Stimulated activated CD4-positive, alpha-beta T cell treated with anti-CD3 and anti-CD28 coated beads, Interleukin-2, amount 100 ng/mL, for 24 hours (primary cell): ENCODE measurements around the gene EEFSEC.

Source experiments
- DNase-seq, 2 donors: peaks; one replicate each; pipeline ENCODE4 v3.0.0-alpha.2; 2020

EEFSEC gene

DNA sequence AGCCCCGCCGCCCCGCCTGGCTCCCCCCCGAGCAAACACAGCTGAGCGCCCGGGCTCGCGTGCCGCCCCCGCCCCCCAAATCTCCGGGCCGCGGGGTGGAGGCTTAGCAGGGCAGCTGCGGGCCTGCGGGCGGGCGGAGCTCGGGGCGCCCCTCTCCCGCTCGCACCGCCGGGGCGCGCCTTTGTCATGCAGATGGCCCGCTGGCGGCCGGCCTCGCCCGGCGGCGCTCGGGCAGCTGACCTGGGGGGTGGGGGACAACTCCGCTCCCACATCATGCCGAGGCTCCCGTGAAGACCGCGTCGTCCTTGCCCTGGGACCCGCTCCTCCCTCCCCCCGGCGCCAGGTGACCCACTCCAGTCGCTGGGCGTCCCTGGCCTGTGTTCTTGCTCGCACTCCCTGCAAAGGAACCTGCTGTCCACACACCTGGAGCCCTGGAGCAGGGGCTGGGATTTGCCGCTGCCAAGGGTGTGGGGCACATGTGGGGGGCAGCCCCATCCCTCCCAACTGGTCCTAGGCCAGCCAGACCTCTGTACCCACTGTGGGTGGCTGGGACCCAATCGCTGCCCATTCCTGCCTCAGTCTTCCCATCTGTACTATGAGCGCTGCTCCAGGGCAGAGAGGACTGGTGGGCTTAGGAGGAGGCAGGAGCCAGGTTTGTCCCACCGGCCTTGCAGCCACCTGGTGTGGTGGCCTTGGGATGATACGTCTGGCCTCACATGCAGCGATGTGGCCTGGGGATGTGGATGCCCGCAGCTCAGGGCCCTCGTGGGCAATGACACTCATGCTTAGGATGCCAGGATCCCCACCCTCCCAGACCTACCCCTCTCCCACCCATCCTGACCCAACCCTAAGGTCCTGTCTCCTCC, 279.9 kb downstream of the EEFSEC start:
- DNase-seq, result no peak

DNA sequence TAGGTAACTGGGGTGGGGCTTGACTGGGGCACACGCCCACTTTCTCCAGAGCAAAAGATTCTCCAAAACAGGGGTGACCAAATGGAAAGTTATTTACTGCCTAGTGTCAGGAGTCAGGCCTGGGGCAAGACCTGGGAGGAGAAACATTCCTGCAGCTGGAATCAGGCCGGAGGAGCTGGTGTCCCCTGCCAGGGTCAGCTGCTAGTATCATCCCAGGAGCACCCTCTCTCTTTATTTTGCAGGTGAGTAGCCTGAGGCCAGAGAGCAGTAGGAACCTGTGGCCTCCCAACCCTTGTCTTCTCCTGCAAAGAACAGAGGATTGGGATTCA, 280.5 kb downstream of the EEFSEC start:
- no peak for DNase-seq

DNA sequence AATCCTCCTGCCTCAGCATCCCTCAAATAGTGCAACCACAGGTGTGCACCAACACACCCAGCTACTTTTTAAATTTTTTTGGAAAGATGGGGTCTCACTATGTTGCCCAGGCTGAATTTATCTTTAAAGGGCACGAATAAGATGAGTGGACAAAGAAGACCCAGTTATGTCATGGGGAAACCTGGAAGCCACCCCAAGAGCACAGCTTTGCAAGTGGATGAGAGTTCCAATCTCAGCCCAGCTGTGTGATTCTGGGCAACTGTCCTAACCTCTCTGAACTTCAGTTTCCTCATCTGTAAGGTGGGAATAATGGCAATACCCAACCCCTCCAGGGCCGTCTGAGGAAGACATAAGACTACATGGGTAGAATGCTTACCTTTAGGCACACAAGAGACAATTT, 281.2 kb downstream of the EEFSEC start:
- DNase-seq, result no peak

DNA sequence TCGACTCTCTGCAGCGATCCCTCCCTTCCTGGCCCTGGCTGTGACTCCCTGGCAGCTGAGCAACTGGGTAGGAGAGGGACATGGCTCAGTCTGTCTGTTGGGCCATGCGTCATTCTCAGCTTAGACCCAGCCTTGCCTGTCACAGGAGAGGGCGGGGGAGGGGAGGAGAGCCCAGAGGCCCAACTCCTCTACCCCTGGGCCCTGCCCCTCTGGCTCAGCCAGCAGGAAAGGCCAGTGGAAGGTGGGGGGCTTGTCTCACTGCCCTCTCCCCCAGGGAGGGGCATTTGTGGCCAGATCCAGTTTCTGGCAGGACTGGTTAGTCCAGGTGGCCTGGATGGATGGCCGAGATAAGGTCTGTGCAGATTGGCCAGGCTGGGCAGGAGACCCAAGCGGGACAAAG, 281.8 kb downstream of the EEFSEC start:
- DNase-seq, result no peak

DNA sequence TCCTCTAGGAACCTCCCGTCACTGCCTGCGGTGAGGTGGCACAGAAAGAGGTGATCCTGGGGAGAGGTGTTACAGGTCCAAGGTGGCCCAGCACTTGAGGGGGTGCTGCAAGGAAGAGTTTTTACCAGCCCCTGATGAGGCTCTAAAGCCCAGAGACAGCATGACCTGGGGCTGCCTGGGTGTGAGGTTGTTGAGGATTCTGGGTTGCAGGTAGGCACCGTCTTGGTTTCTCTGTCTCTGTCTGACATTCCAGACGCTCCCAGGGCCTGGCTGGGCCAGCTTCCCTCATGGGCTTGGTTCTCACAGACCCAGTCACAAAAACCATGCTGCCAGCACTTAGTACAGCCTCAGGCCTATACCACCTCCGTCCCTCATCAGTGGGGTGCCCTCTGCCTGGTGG, 282.3 kb downstream of the EEFSEC start:
- DNase-seq, result no peak

DNA sequence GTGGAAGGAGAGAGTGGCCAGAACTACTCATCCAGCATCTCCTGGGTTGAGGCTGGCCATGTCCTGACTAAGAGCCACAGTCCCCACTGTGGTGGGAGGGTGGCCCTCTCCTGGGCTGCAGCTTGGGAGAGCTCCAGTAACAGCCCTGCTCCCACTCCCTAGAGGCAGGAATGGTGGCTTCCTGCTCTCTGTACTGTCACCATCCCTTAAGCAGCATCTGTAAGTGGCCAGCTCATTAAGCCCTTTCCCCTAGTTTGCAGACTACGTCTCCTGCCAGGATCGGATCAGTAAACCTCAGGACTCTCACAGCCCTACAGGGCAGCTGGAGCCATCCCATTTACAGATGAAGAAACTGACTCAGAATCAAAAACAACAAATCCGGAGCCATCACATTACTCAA, 282.9 kb downstream of the EEFSEC start:
- DNase-seq, result no peak

DNA sequence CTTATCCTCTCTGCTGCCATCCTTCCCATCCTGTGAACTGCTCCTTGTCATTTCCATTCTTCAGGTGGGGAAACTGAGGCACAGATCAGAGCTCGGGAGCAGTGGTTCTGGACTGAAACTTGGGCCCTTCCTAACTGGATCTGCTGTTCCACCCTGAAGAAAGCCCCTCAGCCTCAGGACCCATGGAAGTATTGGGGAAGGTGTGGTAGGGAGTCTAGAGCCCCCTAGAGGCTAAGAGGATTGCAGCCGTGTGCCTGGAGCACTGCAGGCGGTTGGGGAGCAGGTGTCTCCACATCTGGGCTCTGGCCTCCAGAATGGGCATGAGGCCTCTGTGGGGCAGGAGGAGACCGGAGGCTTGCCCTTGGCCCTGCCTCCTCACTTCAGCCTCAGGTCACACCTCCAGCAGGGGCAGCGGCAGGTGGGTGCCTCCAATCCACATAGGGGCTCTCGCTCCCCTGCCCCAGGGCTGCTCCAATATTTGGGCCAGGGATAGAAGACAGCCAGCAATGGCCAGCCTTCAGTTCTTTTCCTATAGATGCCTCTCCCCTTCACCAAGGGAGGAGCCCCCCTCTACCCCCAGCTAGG, 285.3 kb downstream of the EEFSEC start:
- no peak for DNase-seq

DNA sequence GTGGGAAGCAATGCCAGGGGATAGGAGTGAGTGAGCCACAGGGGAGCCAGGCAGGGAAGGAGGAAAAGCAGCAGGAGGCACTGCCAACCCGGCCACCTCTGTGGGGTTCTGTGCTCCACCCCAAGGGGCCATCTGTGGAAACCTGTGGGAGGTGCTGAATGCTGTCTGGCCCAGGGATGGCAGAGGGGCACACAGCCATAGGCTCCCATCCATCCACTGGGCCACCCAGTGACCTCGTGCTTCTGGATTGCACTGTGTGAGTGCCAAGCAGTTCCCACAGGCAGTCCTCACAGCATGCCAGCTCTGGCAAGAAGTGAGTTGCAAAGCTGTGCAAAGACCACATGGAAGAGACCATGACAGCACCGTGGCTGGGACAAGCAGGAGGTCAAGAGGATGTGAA, 285.9 kb downstream of the EEFSEC start:
- no peak for DNase-seq

DNA sequence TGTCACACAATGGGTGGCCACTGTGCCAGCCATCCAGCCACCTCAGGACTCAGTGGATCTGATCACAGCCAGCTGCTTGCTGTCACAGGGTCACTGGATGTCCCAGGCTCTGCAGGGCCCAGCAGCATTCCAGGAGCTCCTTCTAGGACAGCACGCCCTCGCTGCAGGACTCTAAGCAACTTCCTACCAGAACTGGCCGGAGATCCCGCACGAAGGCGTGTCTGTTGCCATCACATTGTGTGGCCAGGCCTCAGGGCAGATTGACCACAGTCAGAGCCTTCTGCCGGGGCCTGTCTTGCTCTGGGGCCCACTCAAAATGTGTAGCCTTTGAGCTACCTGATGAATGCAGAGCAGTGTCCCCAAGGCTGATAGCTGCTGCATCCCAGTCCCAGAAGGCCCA, 288.8 kb downstream of the EEFSEC start:
- no peak for DNase-seq

DNA sequence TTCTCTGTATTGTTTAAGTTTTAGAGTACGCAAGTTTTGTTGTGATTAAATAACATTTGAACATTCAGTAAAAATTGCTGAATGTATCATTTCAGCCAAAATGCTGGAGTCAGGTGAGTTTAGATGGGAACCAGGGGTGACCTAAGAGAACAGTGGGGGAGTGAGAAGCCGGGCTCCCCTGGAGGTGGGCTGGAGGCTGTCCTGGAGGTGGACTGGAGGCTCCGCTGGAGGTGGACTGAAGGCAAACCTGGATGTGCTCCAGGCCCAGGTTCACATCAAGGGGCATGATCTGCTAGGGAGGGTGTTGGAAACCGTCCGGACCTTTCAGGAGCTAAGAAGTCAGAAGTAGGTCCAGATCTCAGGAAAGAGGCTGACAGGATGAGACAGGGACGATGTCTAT, 289.7 kb downstream of the EEFSEC start:
- DNase-seq, result no peak

DNA sequence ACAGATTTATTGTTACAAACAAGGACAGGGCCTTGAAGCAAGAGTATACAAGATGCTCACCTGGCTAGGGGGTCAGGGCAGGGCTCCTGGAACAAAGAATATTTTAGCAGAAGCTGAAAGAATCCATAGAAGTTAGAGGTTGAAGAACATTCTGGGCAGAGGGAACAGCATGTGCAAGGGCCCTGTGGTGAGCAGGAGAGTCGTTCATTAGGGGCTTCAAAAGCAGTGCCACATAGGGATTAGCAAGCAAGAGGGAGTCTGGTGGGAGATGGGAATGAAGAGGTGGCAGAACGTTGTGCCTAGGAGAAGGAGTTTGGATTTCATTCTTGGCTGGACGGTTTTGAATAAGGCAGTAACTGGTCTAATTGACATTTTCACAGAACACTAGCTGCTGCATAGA, 290.5 kb downstream of the EEFSEC start:
- DNase-seq, result no peak

DNA sequence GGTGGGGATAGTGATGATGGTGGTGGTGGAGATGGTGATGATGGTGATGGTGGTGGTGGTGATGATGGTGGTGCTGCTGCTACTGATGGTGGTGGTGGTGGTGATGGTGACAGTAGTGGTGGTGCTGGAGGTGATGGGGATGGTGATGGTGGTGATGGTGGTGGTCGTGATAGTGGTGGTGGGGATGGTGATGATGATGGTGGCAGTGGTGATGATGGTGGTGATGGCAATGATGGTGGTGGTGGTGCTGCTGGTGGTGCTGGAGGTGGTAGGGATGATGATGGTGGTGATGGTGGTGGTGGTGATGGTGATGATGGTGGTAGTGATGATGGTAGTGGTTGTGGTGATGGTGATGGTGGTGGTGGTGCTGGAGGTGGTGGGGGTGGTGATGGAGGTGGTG, 292.1 kb downstream of the EEFSEC start:
- no peak for DNase-seq

DNA sequence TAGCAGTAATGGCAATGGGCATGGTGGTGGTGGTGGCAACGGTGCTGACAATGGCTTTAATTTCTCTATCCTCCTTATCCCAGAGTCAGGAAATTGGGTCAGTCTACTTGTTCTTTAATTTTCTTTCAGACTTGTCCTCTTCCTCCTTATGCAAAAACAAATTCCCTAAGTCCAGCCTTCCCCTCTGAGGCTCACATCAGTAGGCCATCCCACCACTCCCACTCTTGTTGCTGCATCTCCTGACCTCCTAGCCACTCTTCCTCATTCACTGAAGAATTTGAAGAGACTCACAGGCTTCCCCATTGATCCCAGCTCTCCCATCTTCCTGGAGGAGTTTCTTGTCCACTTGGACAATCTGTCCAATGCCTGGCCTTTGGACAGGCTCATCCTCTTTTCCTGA, 293.5 kb downstream of the EEFSEC start:
- no peak for DNase-seq

DNA sequence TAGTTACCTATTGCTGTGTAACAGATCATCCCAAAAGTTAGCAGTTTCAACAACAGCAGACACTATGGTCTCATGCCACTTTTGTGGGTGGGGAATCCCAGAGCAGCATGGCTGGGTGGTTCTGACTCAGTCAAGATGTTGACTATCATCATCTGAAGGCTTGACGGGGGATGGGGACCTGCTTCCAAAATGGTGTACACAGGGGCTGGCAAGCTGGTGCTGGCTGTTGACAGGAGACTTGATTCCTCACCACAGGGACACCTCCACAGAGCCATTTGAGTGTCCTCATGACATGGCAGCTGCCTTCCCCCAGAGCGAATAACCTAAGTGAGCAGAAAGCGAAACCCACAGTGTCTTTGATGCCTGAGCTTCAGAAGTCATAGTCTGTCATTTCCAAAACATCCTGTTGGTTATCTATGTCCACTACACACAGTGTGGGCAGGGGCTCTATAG, 294.3 kb downstream of the EEFSEC start:
- peak; percentile 56 to 62 for DNase-seq

DNA sequence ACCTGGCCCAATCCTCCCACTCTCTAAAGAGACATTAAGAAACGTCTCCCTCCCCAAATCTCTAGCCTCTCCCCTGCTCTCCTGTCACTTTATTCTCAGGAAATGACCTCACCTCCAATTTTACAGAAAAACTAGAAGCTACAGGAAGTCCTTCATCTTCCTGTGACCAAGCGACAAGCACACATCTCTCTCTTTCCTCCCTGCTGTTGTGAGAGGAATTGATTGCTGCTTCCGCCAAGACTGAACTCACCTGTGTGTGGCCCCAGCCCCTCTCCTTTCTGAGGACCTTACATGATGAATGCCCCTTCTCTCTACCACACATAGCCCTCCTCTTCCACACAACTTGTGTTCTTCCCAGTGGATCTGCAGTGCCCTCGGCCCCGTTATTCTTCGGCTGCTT, 295.2 kb downstream of the EEFSEC start:
- no peak for DNase-seq

DNA sequence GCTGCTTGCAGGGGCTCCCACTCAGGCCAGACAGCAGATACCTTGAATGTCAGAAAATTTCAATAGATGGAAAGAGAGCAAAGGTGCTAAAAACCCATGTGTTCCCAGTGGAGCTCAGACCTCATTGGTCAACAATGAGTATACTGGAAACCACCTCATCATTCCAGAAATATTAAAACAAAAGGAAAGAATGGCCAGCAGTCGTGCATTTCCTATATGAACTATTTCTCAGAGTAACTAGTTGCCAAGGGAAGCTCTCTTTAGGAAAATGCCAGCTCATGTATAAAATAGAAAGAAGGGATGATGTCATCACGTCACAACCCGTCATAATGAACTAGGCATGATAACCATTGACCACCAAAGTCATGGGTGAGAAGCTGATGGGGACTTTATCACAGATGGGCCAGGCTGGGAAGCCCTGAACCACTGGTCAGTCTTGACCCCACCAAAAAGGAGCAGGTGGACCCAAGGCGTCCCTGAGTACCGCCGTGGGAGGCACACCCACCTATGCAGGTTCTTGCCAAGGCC, 295.9 kb downstream of the EEFSEC start:
- DNase-seq, result no peak

DNA sequence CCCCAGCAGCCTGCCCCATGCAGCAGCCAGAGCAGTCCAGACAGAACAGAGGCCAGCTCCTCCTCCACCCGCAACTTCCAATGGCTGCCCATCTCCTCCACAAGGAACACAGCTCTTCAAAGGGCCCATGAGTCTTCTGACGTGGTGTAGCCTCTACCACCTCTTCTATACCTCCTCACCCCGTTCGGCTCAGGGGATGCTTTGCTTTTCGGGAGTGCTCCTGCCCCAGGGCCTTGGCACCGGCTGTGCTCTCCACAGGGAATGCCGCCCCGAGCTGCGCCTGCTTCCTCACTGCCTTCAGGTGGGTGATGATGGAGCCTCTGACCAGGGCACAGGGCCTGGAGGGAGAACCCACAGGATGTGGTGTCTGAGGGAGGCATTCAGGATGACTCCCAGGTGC, 298.8 kb downstream of the EEFSEC start:
- no peak for DNase-seq

DNA sequence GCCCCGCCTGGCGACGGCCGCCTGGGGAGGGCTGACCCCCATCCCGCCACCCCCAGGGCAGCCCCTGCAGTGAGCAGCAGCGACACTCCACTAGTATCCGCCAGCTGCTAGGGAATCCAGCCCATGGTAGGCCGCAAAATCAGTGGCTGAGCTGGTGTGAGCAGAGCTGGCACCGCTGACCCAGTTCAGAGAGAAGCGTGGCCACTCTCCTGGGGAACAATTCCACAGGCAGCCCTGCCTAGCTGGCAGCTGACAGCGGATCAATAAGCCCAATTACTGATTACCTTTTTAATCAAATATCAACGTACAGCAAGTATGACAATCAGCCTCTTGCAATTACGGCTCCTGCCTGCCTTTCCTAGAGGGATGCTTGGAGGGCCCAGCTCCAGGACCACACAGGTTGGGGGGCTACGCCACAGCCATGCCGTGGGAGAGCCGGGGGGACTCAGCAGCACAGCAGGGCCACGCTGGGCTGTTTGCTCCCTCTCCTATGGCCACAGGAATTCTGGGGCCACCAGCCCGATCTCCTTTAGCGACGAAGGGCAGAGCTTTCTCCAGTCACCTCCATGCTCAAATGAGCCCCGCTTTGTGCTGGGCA, 299.5 kb downstream of the EEFSEC start:
- DNase-seq, result no peak

DNA sequence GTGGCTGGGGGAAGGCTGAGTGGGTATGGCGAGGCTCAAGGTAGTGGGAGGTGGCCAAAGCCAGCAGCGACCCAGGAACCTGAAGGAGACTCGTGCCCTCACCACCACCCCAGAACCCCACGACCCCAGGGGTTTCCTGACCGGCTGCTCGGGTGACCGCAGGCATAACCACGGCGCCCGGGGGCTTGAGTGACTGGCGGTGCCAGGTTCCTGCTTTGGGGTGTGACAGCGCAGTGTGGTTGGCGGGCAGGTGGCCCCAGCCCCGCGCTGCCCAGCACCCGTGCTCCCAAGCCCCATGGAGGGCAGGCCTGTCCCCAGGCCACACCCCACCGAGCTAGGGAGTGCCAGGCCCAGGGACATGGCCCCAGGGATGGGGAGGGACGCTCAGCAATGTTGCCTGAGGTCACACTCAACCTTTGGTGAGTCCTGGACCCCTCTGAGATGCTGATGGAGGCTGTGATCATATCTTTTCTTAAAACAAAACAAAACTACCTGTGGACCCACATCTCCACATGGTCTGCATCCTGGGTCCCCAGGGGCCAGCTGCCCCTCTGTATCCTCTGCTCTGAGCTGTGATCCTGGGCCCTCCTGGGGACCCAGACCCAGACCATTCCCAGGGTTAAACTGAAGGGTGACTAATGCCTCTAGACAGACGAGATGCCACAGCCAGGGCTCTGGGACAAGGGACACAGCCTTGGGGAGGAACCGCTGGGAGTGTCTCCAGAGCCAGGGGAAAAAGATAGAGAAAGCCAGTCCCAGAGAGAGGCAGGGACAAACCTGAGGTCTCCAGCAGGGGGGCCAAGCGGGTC, 300.4 kb downstream of the EEFSEC start:
- DNase-seq, result no peak

DNA sequence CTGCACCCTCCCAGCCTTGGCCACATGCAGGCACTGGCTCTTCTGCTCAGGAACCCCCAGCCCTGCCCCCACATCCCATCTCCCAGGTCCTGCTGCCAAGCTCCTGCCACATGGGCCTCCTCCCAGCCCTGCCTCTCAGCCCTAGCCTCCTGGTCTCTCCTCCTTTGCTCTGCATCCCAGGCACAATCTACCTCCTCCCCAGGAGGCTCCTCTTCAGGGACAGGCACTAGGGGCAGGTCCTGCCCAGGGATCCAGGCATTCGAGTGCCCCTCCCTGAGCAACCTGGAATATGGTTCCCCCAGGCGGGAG, 301.0 kb downstream of the EEFSEC start:
- DNase-seq, result no peak

DNA sequence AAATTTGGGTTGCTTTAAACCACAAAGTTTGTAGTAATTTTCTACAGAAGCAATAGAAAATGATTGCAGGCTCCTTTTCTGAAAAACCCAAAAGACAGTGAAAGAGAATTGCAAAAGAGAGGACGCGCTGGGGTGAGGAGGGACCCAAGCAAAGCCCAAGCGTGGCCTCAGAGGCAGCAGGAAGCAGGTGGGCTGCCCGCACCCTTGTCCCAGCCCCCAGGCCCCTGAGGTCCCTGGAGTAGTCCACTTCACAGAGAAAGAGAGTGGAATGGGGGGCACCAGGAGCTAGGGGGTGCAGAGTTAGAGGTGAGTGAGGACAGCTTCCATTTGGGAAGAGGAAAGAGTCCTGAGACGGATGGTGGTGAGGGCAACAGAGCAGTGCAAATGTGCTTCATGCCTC, 301.8 kb downstream of the EEFSEC start:
- DNase-seq, result no peak

DNA sequence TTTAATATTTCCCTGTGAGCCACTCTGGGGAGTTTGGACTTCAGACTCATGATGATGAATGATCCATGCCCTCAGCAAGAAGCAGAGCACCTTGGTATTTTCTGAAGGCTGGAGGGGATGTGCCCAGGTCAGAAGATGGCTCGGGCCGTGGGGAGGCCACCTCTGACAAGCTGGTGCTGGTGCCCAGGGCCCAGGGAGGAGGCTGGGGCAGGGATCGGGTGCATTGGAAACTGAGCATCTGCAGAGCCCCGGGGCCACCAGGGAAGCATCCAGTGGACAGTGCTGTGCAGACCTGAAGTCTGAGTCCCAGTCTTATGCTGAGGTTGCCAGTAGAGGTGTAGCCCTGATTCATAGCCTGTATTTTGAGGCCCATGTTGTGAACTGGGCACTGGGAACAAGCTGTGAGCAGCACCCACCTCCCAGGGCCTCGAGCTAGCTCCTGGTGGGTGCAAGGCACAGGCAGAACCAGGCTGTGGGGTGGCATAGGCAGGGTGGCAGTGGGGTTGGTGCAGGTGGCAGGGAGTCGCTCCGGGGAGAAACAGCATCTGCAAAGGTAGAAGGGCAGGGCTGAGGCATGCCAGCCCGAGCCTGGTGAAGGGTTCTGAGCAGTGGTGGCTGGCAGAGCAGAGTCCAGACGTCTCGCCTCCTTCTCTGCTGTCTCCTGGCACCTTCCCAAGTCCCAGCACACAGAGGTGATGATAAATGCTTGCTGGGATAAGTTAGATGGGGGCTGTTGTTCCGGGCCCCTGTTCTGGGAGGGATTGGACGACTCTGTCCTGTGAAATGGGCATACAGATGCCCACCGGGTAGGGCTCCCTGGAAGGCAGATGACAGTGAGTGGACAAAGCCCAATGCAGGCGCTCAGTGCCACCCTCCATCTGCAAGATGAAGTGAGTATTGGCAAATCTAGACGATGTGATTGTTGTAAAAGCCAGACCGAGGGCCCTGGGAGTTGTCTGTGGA, 302.8 kb downstream of the EEFSEC start:
- no peak for DNase-seq
